Ishikawa (cell line): ENCODE results near the gene FAM163A.
A peak's percentile ranks its signal among the peaks of the same experiment; 100 is the strongest.

Experiments
- CEBPB ChIP-seq: IDR thresholded peaks from 2 replicates; pipeline ENCODE4 v1.6.1; 2012
- CREB1 ChIP-seq: IDR thresholded peaks from 2 replicates; pipeline ENCODE4 v1.6.1; 2012; ENCODE audit warnings: low read depth
- EGR1 ChIP-seq: IDR thresholded peaks from 2 replicates; pipeline ENCODE4 v1.6.1; 2012
- EP300 ChIP-seq: IDR thresholded peaks from 2 replicates; pipeline ENCODE4 v1.6.1; 2012; ENCODE audit warnings: borderline replicate concordance
- FOXM1 ChIP-seq: IDR thresholded peaks from 2 replicates; pipeline ENCODE4 v1.6.1; 2012; ENCODE audit warnings: low read depth, borderline replicate concordance
- NFIC ChIP-seq: IDR thresholded peaks from 2 replicates; pipeline ENCODE4 v1.6.1; 2012
- RAD21 ChIP-seq: IDR thresholded peaks from 2 replicates; pipeline ENCODE4 v1.6.1; 2012; ENCODE audit warnings: low read depth
- TAF1 ChIP-seq: IDR thresholded peaks from 2 replicates; pipeline ENCODE4 v1.6.1; 2012; ENCODE audit warnings: low read depth, mild to moderate bottlenecking
- TCF12 ChIP-seq: IDR thresholded peaks from 2 replicates; pipeline ENCODE4 v1.6.1; 2012; ENCODE audit warnings: low read depth
- TEAD4 ChIP-seq: IDR thresholded peaks from 2 replicates; pipeline ENCODE4 v1.6.1; 2012
- YY1 ChIP-seq: IDR thresholded peaks from 2 replicates; pipeline ENCODE4 v1.6.1; 2012; ENCODE audit warnings: low read depth
- ZBTB7A ChIP-seq: IDR thresholded peaks from 2 replicates; pipeline ENCODE4 v1.6.1; 2012; ENCODE audit warnings: low read depth
- TF ChIP-seq, protein P1 (sequence below): IDR thresholded peaks from 2 replicates; pipeline ENCODE4 v1.6.1; 2012; ENCODE audit warnings: low read depth, mild to moderate bottlenecking
- TF ChIP-seq, protein P2 (sequence below): IDR thresholded peaks from 2 replicates; pipeline ENCODE4 v1.6.1; 2012
- TF ChIP-seq, protein P3 (sequence below): IDR thresholded peaks from 2 replicates; pipeline ENCODE4 v1.6.1; 2012

FAM163A gene

DNA sequence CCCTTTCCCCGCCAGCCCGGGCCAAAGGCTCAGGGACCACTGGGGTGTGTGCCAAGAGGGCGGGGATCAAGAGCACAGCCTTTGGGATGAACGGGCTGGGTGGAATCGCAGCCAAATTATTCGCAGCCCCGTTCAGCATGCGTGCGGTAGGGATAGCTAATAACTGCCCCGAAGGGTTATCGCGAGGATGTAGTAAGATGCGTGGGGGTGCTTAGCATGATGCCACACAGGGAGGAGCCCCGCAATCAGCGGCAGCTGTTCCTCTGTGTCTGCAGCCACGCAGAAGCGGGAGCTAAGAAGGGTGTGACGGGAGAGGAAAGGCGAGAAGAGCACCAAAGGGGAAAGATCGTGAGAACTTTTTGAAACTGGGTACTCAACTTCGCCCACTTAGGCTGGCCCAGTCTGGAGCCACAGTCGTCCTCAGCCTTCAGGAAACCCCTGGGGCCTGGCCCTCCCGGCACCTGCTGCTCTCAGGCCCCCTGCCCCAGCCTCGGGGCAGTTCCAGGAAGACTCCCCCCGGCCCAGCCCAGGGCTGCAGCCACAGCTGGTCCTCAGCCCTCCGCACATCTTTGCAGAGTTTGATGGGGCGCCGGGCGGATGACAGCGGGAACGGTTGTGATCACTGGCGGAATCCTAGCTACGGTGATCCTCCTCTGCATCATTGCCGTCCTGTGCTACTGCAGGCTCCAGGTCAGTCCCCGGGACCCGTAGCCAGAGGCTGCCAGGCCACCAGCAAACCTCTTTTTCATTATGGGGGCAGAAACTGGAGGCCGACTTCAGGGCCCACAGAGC is 69.6 kb downstream of the FAM163A start:
- no peak for TF ChIP-seq ZBTB7A
- no peak for TF ChIP-seq YY1
- no peak for TF ChIP-seq FOXM1
- no peak for TF ChIP-seq TAF1
- no peak for TF ChIP-seq EGR1

DNA sequence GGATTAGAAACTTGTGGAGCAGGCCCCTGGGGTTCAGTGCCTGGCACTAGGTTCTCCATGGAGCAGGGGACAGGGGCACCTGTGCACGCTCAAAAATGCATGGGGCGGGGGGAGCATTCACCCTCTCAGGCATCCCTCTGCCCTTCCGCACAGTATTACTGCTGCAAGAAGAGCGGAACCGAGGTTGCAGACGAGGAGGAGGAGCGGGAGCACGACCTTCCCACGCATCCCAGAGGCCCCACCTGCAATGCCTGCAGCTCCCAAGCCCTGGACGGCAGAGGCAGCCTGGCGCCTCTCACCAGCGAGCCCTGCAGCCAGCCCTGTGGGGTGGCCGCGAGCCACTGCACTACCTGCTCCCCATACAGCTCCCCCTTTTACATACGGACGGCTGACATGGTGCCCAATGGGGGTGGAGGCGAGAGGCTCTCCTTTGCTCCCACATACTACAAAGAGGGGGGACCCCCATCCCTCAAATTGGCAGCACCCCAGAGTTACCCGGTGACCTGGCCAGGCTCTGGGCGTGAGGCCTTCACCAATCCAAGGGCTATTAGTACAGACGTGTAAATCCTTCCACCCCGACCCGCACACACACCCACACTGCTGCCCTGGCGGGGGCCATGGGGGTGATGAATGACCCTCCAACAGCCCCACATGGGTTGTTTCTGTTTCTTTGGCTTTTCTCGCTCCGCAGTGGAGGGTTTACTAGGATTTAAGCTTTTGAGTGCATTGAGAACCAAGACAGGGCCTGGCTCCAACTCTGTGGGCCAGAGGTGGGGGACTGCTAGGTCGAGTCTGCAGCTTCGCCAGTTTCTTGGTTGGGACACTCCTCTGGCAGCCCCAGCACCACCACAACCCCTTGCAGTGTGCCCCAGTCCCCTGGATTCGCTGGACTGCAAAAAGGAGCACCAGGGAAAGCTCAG is 70.8 kb downstream of the FAM163A start:
- TF ChIP-seq, protein P1, sequence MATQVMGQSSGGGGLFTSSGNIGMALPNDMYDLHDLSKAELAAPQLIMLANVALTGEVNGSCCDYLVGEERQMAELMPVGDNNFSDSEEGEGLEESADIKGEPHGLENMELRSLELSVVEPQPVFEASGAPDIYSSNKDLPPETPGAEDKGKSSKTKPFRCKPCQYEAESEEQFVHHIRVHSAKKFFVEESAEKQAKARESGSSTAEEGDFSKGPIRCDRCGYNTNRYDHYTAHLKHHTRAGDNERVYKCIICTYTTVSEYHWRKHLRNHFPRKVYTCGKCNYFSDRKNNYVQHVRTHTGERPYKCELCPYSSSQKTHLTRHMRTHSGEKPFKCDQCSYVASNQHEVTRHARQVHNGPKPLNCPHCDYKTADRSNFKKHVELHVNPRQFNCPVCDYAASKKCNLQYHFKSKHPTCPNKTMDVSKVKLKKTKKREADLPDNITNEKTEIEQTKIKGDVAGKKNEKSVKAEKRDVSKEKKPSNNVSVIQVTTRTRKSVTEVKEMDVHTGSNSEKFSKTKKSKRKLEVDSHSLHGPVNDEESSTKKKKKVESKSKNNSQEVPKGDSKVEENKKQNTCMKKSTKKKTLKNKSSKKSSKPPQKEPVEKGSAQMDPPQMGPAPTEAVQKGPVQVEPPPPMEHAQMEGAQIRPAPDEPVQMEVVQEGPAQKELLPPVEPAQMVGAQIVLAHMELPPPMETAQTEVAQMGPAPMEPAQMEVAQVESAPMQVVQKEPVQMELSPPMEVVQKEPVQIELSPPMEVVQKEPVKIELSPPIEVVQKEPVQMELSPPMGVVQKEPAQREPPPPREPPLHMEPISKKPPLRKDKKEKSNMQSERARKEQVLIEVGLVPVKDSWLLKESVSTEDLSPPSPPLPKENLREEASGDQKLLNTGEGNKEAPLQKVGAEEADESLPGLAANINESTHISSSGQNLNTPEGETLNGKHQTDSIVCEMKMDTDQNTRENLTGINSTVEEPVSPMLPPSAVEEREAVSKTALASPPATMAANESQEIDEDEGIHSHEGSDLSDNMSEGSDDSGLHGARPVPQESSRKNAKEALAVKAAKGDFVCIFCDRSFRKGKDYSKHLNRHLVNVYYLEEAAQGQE, result peak; percentile 30; the same call in 1 of the 2 replicates
- TF ChIP-seq NFIC (no peak), ZBTB7A (no peak), CREB1 (no peak)

DNA sequence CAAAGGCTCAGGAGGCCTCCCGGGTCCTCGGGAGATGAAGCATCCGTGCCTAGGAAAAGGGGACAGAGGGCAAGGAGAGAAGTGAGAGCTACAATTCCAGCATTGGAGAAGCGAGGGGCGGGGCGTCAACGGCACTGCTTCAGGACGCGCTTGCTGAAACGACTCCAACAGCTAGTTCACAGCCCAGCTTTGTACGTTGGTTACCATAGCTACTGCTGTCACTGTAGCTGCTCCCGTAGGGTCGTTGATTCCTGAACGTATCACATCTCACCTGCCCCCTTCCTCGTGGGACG is 71.4 kb downstream of the FAM163A start:
- TF ChIP-seq YY1, result no peak
- TF ChIP-seq, protein P1, result no peak
- no peak for TF ChIP-seq ZBTB7A
- TF ChIP-seq, protein P2, sequence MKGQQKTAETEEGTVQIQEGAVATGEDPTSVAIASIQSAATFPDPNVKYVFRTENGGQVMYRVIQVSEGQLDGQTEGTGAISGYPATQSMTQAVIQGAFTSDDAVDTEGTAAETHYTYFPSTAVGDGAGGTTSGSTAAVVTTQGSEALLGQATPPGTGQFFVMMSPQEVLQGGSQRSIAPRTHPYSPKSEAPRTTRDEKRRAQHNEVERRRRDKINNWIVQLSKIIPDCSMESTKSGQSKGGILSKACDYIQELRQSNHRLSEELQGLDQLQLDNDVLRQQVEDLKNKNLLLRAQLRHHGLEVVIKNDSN, result no peak
- no peak for TF ChIP-seq EGR1
- TF ChIP-seq RAD21, result no peak
- no peak for TF ChIP-seq FOXM1
- TF ChIP-seq EP300, result no peak
- TF ChIP-seq TAF1, result no peak
- TF ChIP-seq CEBPB, result no peak
- no peak for TF ChIP-seq CREB1
- TF ChIP-seq TEAD4, result no peak
- no peak for TF ChIP-seq NFIC
- no peak for TF ChIP-seq TCF12
- TF ChIP-seq, protein P3, sequence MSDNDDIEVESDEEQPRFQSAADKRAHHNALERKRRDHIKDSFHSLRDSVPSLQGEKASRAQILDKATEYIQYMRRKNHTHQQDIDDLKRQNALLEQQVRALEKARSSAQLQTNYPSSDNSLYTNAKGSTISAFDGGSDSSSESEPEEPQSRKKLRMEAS, result no peak

DNA sequence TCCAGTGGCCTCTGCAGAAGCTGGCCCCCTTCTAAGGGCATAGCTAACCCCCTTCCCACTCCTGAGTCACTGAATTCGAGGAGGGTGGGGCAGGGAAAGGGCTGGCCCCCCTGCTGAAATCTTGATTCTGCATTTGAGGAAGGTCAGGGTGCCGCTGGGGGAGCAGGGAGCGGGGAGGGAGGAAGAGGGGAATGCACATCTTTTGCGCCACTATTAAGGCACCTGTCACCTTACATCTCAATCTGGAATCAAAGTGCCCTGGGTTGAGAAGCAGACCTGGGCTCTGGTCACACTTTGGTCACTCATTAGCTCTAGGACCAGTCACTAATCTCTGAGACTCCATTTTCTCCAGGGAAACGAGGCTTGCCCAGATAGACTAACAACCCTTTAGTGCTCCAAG is 72.5 kb downstream of the FAM163A start:
- TF ChIP-seq EGR1, result no peak
- TF ChIP-seq EP300, result no peak
- no peak for TF ChIP-seq RAD21
- no peak for TF ChIP-seq TCF12
- TF ChIP-seq, protein P1, result no peak
- TF ChIP-seq, protein P3, result no peak
